RWPE1 (cell line): ENCODE measurements around the gene PRR5L.

Experiments
- CTCF ChIA-PET: fragments of 350-600 bp; sonication (Branson Sonifier 250); formaldehyde crosslinking; extraction: SDS; loops from one replicate; lab custom pipeline; 2021; lab: Yijun Ruan, JAX
- POLR2A ChIA-PET: fragments of 400-600 bp; formaldehyde crosslinking; extraction: SDS; loops from one replicate; lab custom pipeline; 2020; ENCODE audit warnings: antibody characterized with exemption; ENCODE audit not compliant: low non-redundant PET; lab: Yijun Ruan, JAX
- DNase-seq: peaks from one replicate; pipeline ENCODE4 v3.0.0; 2012; ENCODE audit warnings: low spot score
- H3K27ac ChIP-seq: fragments of 450-650 bp; 2 replicates; pipeline ENCODE4 v1.5.1; 2017
- TF ChIP-seq, protein P1 (sequence below): fragments of 450-650 bp; conservative IDR thresholded peaks from 2 replicates; pipeline ENCODE4 v1.5.1; 2017; ENCODE audit warnings: low read depth, mild to moderate bottlenecking

PRR5L gene

DNA sequence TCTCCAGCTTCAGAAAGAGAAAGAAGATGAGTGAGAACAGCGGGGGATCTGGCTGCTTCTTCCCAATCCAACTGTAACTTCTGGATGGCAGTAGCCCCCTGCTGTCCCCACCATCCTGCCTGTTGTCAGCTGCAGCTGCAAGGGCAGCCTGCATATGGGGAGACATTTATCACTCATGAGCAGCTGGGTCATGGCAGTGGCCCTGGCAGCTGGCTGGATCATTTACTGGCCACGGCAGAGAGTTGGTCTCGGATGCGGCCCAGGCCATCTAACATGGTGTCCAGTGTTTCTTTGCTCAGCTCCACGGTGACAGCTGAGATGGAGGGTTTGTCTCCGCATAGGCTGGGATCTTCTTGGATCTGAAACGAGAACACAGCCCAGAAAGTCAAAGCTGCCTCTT is 21.7 kb upstream of the PRR5L start:
- ChIA-PET CTCF (interaction anchor here (0.8 kb wide), 1 partner anchor 8 kb away, joined by 4 read pairs; no protein-coding TSS in a partner anchor), POLR2A (no interaction called here)
- TF ChIP-seq, protein P1, sequence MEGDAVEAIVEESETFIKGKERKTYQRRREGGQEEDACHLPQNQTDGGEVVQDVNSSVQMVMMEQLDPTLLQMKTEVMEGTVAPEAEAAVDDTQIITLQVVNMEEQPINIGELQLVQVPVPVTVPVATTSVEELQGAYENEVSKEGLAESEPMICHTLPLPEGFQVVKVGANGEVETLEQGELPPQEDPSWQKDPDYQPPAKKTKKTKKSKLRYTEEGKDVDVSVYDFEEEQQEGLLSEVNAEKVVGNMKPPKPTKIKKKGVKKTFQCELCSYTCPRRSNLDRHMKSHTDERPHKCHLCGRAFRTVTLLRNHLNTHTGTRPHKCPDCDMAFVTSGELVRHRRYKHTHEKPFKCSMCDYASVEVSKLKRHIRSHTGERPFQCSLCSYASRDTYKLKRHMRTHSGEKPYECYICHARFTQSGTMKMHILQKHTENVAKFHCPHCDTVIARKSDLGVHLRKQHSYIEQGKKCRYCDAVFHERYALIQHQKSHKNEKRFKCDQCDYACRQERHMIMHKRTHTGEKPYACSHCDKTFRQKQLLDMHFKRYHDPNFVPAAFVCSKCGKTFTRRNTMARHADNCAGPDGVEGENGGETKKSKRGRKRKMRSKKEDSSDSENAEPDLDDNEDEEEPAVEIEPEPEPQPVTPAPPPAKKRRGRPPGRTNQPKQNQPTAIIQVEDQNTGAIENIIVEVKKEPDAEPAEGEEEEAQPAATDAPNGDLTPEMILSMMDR = no peak
- no peak for DNase-seq
- no peak overlapping the region for H3K27ac ChIP-seq

DNA sequence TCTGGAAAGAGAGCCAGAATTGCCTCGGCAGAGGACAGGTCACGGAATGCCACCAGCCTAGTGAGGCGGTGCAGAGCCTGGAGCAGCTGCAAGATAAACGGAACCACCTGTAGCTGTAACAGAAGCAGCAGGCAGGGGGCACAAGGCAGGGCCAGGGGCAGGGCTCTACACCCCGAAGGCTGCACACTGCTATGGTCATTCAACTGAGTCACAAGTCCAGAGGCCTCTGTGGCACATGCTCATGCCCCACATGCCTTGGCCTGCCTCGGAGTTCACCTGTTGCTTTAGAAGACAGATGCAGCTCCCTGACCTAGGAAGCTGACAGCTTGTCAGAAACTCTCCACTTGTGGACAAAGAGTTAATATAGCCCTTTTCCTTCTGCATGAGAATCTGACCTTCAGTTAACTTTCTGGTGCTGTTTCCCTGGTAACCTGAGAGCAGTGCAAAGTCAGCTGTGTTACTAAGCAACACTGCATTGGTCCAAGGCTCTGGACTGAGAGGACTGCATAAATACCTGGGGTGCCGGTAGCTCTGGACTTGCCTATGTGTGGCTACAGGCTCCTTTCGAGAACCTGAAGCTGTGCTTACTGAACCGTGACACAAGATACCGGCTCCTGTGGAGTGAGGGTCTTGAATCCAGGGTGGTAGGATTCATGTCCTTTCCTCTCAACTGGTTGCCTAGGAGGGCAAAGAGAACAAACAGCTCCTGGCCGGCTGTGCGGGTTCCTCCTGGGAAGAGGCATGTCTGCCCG is 17.4 kb upstream of the PRR5L start:
- POLR2A ChIA-PET = no interaction called here
- DNase-seq = no peak

DNA sequence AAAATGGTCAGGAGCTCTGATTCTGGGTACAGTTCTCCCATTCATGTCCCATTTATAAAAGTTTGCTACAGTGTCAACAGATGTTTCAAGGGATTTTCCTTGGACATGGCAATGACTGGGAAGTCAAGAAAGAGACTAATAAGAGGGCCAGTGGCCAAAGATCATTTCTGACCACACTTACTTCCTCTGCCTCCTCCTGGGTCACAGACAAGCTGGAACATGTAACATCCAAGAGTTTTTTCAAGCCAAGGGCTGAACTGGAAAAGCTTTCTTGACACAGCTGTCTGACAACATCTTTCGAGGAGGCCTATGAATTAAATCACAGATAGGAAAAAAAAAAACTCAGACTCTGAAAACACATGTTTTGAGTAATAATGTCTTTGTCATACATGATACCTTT is 15.6 kb upstream of the PRR5L start:
- DNase-seq = peak; percentile 28
- no peak overlapping the region for H3K27ac ChIP-seq
- POLR2A ChIA-PET = interaction anchor here (0.6 kb wide), 1 partner anchor 84 kb away, joined by 4 read pairs; no protein-coding TSS in a partner anchor
- TF ChIP-seq, protein P1 = no peak
- CTCF ChIA-PET = interaction anchor here (0.6 kb wide), 1 partner anchor 9 kb away, joined by 3 read pairs; no protein-coding TSS in a partner anchor

More for the DNA sequence above, 17.4 kb upstream of the PRR5L start:
- H3K27ac ChIP-seq = no peak overlapping the region
- CTCF ChIA-PET = interaction anchor here (0.7 to 1.4 kb wide), 4 partner anchors 13 to 457 kb away, joined by 4 to 5 read pairs (median 4); no protein-coding TSS in a partner anchor
- TF ChIP-seq, protein P1 = no peak

DNA sequence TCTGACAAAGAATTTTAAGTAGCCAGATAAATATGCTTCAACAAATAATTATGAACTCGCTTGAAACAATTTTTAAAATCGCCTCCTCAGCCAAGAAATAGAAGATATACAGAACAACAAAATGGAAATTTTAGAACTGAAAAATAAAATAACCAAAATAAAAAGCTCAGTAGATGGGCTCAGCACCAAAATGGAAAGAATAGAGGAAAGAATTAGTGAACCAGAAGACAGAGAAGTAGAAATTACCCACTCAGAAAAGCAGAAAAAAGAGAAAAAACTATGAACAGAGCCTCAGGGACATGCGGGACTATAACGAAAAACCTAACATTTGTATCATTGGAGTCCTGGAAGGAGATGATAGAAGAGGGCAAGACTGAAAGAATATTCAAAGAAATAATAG is 14.2 kb upstream of the PRR5L start:
- ChIA-PET CTCF (no interaction called here), POLR2A (no interaction called here)

DNA sequence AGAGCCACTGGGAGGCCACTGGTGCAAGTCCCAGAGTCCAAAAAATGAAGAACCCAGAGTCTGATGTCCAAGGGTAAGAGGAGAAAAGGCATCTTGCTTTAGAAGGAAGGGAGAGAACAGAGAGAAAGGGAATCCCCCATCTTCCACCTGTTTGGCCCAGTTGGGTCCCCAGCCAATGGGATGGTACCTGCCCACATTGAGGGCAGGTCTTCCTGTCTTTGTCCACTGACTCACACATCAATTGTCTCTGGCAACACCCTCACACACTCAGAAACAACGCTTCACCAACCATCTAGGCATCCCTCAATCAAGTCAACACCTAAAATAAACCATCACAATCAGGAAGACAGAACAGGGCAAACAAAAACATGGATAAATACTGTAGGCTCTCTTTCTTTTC is 13.2 kb upstream of the PRR5L start:
- no peak for DNase-seq
- ChIA-PET CTCF (no interaction called here), POLR2A (no interaction called here)
- no peak overlapping the region for H3K27ac ChIP-seq
- TF ChIP-seq, protein P1 = no peak

More for the DNA sequence above, 14.2 kb upstream of the PRR5L start:
- DNase-seq = no peak
- H3K27ac ChIP-seq = no peak overlapping the region
- TF ChIP-seq, protein P1 = no peak

DNA sequence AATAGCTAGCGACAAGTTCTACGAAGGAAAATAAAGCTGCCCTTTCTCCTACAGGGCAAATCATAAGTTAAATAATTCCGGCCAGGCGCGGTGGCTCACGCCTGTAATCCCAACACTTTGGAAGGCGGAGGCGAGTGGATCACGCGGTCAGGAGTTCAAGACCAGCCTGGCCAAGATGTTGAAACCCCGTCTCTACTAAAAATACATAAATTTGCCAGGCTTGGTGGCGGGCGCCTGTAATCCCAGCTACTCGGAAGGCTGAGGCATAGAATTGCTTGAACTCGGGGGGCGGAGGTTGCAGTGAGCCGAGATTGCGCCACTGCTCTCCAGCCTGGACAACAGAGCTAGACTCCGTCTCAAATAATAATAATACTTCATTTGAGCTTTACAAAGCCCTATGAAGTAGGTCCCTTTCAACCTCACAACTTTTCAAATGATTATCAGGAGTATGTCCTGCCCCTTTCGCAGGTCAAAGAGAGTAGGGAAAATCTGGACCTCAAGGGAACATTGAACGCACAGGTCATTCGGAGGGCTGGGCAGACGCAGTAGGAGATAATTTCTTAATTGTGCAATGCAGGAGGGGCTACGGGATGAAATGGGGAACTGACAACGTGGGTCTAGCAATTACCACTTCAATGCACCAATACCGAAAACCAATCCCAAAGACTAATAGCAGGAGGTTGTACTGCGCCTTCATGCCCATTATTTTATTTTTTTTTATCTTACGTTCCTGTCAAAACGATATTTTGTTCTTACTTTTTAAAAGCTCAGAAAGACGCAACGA is 7.5 kb upstream of the PRR5L start:
- H3K27ac ChIP-seq = no peak overlapping the region
- no peak for DNase-seq
- TF ChIP-seq, protein P1 = no peak
- ChIA-PET POLR2A (interaction anchor here (0.7 kb wide), 1 partner anchor 16 kb away, joined by 3 read pairs; no protein-coding TSS in a partner anchor), CTCF (no interaction called here)
